ENCODE measurements around the gene KRT32. TPM values are rescaled to one million over a fixed set of nuclear protein-coding genes. Genes with fewer than 3 reads are reported as not detected.

KRT32 gene
- total RNA-seq (under 1 TPM in 1 of 2 donors, not detected in 1; 0.19 TPM), polyA plus RNA-seq (ENCODE audit: insufficient read depth, low read depth, low replicate concordance) (not detected)
- long read RNA-seq, donor 1, result 0 reads
- long read RNA-seq, donor 2, result 0 reads

GRCh38 chr17:41466988-41467387, at the start of gene KRT32:
Gene KRT32 (minus strand): TSS chr17:41467386. CDS start chr17:41467325, 61 bp downstream.
- intact Hi-C loops (cut with DNase I; ENCODE audit: low total_unique reads), result no loop called here
- Histone ChIP-seq H3K36me3 (ENCODE audit: low read depth, missing control alignments) (no peaks in the 10 kb centered on the region), H3K4me1 (peaks cover 4% of the 10 kb centered on the region), H3K4me3 (no peak within 1 kb of the TSS), H3K27ac (no peak within 1 kb of the TSS), H3K9me3 (no peaks in the 10 kb centered on the region), H3K27me3 (no peaks in the 10 kb centered on the region)
- TF ChIP-seq, protein P1, sequence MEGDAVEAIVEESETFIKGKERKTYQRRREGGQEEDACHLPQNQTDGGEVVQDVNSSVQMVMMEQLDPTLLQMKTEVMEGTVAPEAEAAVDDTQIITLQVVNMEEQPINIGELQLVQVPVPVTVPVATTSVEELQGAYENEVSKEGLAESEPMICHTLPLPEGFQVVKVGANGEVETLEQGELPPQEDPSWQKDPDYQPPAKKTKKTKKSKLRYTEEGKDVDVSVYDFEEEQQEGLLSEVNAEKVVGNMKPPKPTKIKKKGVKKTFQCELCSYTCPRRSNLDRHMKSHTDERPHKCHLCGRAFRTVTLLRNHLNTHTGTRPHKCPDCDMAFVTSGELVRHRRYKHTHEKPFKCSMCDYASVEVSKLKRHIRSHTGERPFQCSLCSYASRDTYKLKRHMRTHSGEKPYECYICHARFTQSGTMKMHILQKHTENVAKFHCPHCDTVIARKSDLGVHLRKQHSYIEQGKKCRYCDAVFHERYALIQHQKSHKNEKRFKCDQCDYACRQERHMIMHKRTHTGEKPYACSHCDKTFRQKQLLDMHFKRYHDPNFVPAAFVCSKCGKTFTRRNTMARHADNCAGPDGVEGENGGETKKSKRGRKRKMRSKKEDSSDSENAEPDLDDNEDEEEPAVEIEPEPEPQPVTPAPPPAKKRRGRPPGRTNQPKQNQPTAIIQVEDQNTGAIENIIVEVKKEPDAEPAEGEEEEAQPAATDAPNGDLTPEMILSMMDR (IDR thresholded peaks at IDR 0.05), result no peak
- TF ChIP-seq POLR2A (IDR thresholded peaks at IDR 0.05), result no peak
- 92 to 96% methylated on average over 14 of the region's 14 CpGs for WGBS, 2 donors
- DNase-seq, result no peak

DNA sequence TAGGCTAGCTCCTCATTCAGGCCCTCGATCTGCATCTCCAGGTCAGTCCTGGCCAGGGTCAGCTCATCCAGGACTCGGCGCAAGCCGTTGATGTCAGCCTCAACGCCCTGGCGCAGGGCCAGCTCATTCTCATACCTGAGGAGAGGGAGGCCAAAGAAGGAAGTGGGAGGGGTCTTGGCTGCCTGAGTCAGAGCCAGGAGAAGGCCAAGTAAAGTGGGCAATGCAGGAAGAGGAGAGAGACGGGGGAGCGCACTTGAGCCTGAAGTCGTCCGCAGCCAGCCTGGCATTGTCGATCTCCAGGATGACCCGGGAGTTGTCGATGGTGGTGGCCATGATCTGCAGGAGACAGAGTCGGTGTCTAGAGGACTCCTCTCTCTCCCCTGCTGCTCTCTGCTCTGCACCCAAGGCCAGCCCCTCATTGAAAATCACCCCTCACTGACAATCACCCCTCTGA, 49.7 kb upstream of the KRT32 start:
- H3K36me3 ChIP-seq (ENCODE audit: low read depth, missing control alignments), result no peaks in the 10 kb centered on the region
- H3K27ac ChIP-seq, result no peak overlapping the region
- peaks cover 6% of the 10 kb centered on the region for H3K4me1 ChIP-seq
- 90 to 92% methylated on average over 13 to 14 of the region's 14 CpGs for WGBS, 2 donors
- no peaks in the 10 kb centered on the region for H3K9me3 ChIP-seq
- H3K27me3 ChIP-seq, result no peaks in the 10 kb centered on the region
- DNase-seq, result no peak
- TF ChIP-seq, protein P1 (IDR thresholded peaks at IDR 0.05), result no peak
- TF ChIP-seq POLR2A (IDR thresholded peaks at IDR 0.05), result no peak
- H3K4me3 ChIP-seq, result no peak overlapping the region
- intact Hi-C loops (cut with DNase I; ENCODE audit: low total_unique reads), result no loop called here

DNA sequence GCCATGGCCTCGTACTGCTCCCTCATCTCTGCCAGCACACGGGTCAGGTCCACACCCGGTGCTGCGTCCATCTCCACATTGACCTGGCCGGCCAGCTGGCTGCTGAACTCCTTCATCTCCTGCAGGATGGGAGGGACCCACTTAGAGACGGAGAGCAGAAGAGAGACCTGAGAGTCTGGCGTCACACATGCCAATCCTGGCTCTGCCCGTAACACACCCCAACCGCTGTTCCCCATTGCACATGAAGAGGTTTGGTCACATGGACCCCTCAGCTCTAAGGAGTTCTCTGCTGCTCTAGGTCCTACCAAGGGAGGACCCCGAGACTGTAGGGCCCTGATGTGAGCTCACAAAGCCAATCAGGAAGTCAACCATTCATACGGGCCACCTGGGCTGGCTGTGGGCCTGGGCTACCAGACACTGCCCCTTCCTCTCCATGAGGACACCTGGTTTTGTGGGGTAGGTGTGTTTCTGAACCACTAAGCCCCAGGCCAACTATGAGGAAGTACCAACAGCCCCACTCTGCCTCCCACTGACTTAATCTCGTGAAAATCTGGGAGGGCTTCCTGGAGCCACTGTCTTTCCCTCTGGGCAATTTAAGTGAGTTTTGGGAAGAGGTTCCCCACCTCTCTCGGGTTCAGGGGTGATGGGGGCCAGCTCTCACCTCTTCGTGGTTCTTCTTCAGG, 49.1 kb upstream of the KRT32 start:
- H3K4me1 ChIP-seq, result peaks cover 9% of the 10 kb centered on the region
- H3K9me3 ChIP-seq, result no peaks in the 10 kb centered on the region
- 93 to 94% methylated on average over 12 to 14 of the region's 14 CpGs for whole genome bisulfite sequencing, 2 donors
- H3K36me3 ChIP-seq (ENCODE audit: low read depth, missing control alignments), result no peaks in the 10 kb centered on the region
- no peaks in the 10 kb centered on the region for H3K27me3 ChIP-seq
- no peak overlapping the region for H3K27ac ChIP-seq
- DNase-seq, result no peak
- no peak for TF ChIP-seq POLR2A (IDR thresholded peaks at IDR 0.05)
- TF ChIP-seq, protein P1 (IDR thresholded peaks at IDR 0.05), result no peak
- intact Hi-C loops (cut with DNase I; ENCODE audit: low total_unique reads), result no loop called here
- no peak overlapping the region for H3K4me3 ChIP-seq

GRCh38 chr17:41513168-41513547, 46.0 kb upstream of the KRT32 start:
- no peak for DNase-seq
- H3K4me3 ChIP-seq, result no peak overlapping the region
- no peak overlapping the region for H3K27ac ChIP-seq
- H3K9me3 ChIP-seq, result no peaks in the 10 kb centered on the region
- WGBS, 2 donors, result 63 to 78% methylated on average over 5 of the region's 5 CpGs
- no peaks in the 10 kb centered on the region for H3K27me3 ChIP-seq
- TF ChIP-seq, protein P1 (IDR thresholded peaks at IDR 0.05), result no peak
- TF ChIP-seq POLR2A (IDR thresholded peaks at IDR 0.05), result no peak
- intact Hi-C loops (cut with DNase I; ENCODE audit: low total_unique reads), result no loop called here
- H3K36me3 ChIP-seq (ENCODE audit: low read depth, missing control alignments), result no peaks in the 10 kb centered on the region
- peaks cover 7% of the 10 kb centered on the region for H3K4me1 ChIP-seq
